NCI-H446 treated with DMSO at 0.1 percent for 48 hours (cell line): ENCODE results near the gene ADAMTS4.

Source experiments
- DNase-seq: peaks from one replicate; lab custom pipeline; 2025; lab: John Stamatoyannopoulos, UW

Gene ADAMTS4

GRCh38 chr1:161219078-161219892, 20.4 kb upstream of the ADAMTS4 start:
- DNase-seq: no peak

GRCh38 chr1:161218301-161219077, 19.6 kb upstream of the ADAMTS4 start:
- no peak for DNase-seq

GRCh38 chr1:161217831-161218230, 19.0 kb upstream of the ADAMTS4 start:
- no peak for DNase-seq

DNA sequence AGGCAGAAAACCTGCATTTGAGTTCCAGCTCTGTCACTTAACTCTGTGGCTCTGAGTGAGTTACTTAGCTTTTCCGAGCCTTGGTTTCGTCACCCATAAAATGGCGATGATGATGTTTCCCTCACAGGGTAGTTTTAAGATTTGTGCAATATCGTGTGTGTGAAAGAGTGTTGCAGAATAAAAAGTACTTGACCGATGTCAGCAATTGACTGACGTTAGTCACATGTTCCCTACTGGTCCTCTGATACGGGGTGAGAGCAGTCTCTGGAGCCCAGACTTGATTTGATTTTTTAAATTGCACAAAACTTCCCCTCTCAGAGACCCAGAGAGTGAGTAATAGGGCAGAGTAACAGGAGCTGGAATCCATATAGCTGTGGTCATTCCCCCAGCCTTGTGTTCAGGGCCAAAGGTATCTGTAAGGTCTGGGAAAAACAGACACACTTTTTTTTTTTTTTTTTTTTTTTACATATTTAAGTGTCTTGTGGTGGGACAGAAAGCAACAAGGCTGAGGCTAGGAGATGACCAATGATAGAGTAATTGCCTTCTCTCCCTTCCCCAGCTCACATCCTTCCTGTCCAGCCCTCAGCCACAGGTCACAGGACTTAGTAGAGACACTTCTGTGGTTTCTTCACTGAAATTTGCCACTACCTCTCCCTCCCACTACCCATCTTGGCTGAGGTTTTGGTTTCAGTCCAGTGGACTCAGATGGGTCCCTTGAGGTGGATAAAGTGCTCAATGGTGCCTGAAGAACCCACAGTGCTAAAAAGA, 18.3 kb upstream of the ADAMTS4 start:
- no peak for DNase-seq

DNA sequence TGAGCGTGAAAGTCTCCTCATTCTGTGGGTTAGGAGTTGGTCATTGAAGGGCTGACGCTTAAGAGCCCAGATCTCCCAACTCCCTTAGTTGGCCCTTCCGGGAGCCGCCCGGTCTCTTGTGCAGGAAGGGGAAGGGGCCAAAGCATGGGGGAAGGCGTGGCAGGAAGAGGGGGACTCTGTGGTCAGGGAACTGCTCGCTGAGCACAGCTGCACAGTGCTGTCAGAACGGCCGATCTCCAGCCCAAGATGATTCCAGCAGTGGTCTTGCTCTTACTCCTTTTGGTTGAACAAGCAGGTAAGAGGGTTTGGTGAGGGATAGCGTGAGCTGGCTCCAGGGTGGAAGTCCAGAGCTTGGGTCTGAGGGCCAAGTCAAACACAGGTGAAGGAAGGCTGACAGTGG, 16.2 kb upstream of the ADAMTS4 start, which contains the start of gene FCER1G:
Gene FCER1G, plus strand, starts transcription at position 220 of the 400 bp plus-strand sequence. Its CDS starts 27 bp downstream, at position 247.
- DNase-seq: no peak

DNA sequence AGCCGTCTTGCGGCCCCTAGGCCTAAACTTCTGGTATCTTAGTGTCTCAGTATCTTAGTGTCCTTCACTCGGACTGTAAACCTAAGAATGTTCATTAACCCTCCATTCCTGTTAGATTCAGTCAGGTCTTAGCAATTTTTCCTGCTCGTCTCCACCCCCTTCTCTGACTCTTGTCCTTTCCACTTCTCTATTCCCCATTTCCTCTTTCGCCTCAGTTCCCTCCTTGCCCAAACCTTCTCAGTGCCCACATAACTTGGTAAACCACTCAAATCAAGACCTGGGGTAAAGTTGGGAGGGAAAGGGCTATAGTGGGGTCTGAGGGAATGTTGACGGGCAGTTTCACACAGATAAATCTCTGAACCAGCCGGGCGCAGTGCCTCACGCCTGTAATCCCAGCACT, 15.5 kb upstream of the ADAMTS4 start:
- no peak for DNase-seq

DNA sequence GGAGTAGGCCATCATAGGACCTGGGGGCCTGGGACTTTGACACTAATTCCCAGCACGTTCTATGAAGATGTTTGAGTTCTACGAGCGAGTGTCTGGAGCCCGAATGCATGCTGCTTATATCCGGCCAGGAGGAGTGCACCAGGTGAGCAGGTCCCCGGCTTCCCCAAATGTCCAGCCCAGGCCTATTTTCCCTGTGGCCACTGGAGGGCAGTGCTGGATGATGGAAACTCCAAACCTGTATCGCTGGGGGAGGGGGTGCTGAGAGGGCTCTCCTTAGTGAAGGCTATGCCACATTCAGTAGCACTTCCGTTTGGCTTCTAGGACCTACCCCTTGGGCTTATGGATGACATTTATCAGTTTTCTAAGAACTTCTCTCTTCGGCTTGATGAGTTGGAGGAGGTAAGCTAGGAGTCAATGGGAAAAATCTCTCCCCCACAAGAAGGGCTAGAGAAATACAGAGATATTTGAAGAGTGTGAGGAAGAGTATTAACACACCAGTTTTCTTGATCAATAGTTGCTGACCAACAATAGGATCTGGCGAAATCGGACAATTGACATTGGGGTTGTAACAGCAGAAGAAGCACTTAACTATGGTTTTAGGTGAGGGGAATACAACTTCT, 11.0 kb upstream of the ADAMTS4 start:
- peak; percentile 9 for DNase-seq

DNA sequence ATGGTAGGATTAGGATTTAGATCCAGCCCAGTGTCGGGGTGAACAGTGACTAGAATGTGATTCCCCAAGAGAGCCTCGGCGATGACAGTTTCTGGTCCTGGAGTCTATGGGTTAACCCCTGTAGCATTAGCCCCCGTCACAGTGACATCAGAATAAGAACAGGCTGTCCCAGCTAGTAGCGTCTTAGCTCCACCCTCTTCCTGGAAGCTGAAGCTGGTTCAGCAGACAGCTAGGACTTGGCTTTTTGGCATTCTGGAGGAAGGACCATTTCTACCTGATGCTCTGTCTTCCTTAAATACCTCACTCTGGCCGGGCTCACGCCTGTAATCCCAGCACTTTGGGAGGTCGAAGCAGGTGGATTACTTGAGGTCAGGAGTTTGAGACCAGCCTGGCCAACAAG, 8.3 kb upstream of the ADAMTS4 start:
- DNase-seq: no peak

- DNase-seq: no peak
Observed at GRCh38 chr1:161206411-161207140, 7.7 kb upstream of the ADAMTS4 start.

- peak; percentile 98 for DNase-seq
Observed at GRCh38 chr1:161201836-161202712, 3.2 kb upstream of the ADAMTS4 start, which contains the start of gene NDUFS2. TSS of gene NDUFS2 (plus strand) at chr1:161202367. CDS start at chr1:161202386, 19 bp downstream.

DNA sequence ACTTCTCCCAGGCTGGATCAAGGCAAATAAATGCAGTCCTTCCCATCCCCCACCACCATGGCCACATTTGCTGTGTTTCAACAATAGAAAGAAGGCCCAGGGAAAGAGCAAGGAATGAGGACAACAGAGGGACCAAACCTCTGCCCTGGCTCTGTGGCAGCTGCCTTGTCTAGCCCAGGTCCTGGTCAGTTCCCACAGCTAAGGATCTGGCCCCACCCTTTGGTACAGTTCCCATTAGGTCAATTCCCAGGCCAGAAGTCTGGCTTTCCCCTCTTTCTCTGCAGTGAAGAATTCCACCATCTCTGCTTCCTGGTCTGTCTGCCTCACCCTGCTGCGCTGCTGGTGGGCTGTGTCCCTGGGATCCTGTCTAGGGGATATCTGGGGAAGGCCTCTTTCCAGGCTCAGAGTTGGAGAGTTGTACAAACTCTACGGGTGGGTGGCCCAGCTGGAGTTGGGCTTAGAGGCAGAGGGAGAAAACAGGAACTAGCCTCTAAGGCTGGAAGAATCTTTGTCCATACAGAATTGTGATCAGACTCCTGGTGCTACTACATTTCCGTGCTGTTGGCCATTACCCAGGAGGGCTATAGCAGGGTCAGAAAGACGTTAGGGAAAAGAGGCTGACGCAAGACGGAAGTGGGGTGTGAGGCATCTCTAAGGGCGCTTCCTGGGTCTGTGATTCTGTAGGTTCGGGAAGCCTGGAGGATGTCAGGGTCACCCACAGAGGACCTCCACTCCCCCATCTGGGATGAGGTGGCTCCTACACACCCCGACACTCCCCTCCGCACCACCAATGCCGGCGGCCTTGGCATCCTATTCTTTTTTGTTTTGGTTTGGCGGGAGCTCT, 2.4 kb upstream of the ADAMTS4 start:
- DNase-seq: no peak

GRCh38 chr1:161200421-161200991, 1.7 kb upstream of the ADAMTS4 start:
- no peak for DNase-seq

GRCh38 chr1:161199506-161200139, 769 bp upstream of the ADAMTS4 start:
- peak; percentile 13 for DNase-seq

DNA sequence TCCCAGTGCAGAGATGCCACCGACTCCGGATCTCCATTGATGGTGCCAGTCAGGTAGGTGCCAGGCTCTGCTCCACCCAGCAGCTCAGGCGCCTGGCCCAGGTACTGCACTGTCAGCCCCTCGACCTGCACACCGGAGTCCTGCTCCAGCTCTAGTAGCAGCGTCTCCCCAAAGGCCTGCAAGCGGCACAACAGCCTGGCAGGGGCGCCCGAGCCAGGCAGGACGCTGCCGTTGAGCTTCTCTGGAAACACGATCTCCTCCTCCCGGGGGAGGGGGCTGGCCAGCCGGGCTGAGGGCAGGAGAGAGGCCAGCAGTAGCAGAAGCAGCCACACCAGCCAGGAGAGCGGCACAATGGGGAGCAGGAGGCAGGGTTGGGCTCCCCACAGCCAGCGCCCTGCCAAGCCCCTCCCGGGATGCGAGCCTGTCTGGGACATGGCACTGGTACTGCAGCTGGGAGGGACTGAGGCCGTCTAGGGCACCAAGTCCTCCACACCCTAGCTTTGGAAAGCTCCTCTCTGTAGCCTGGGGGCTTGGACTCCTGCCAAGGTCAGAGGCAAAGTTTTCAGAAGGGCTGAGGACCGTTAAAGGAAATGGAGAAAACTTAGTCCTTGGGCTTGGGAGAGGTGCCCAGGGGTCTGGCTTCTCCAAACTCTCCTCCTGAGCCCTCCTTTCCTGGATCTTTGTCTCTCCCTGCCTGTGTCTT, 509 bp downstream of the ADAMTS4 start:
- peak; percentile 51 for DNase-seq

DNA sequence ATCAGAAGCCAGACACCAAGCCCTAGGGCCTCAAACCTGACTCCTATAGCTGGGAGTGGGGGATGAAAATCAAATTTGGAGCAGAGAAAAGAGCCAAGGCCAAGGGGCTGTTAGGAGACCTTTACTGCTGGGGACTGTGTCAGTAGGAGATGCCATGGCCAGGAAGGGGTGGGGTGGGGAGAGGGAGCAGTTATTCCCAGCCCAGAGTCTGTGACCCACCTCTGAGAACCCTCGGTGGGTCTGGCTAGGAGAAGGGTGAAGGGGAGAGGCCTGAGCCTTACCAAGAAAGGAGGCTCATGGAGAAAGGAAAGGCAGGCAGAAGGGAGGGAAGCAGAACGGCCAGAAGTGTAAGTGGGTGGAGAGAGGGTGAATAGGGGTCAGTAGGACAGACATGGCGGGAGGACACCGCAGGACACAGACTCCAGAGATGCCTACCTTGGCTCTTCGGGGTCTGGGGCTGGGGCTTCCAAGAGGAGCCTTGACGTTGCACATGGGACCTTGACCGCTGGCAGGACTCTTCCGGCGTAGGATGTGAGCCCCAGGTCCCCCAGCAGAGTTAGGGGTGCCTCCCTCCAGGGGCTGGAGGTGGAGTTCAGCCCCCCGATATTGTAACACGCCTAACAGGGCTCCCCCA, 1.2 kb downstream of the ADAMTS4 start:
- DNase-seq: no peak

GRCh38 chr1:161196521-161197451, 2.1 kb downstream of the ADAMTS4 start:
- DNase-seq: no peak
